22Rv1 (cell line): ENCODE measurements around the gene NAA11.

Experiments used
- CTCF ChIP-seq: fragments of 450-650 bp; IDR thresholded peaks from 2 replicates; pipeline ENCODE4 v1.5.1; 2017; ENCODE audit warnings: mild to moderate bottlenecking
- ZFX ChIP-seq: fragments of 450-650 bp; IDR thresholded peaks from 2 replicates; pipeline ENCODE4 v1.6.1; 2017; ENCODE audit warnings: antibody characterized with exemption, borderline replicate concordance

- TF ChIP-seq CTCF (no peak), ZFX (no peak)
These were observed 27.4 kb downstream of the NAA11 start for GRCh38 chr4:79298484-79298883.
